B cell (primary cell): Measurements from ENCODE around the gene MED6. TPM values are rescaled to one million over a fixed set of nuclear protein-coding genes. Genes with fewer than 3 reads are reported as not detected.

Source experiments
- ATAC-seq: fragments of 200-7000 bp; cut with Tn5 transposase; one replicate; pipeline ENCODE4 v1.10.0; 2021; ENCODE audit warnings: low read depth, mild to moderate bottlenecking, moderate number of reproducible peaks, moderate library complexity
- CTCF ChIA-PET: fragments of 350-600 bp; sonication (Branson Sonifier 250); formaldehyde crosslinking; loops from one replicate; lab custom pipeline; 2021; ENCODE audit warnings: antibody characterized with exemption, inconsistent platforms; lab: Charles Lee
- POLR2A ChIA-PET: fragments of 350-600 bp; sonication (Branson Sonifier 250); formaldehyde crosslinking; loops from one replicate; lab custom pipeline; 2021; ENCODE audit warnings: antibody characterized with exemption; lab: Charles Lee
- DNase-seq: peaks from one replicate; pipeline ENCODE4 v3.0.0; 2013
- H2AFZ ChIP-seq: 2 replicates; pipeline ENCODE4 v1.6.1; 2012; ENCODE audit warnings: mild to moderate bottlenecking, low read depth, low read length; ENCODE audit not compliant: insufficient read depth, poor library complexity, severe bottlenecking
- H3K27ac ChIP-seq, 2 donors: 1 replicate in 1 of 2; 2 replicates in 1 of 2; pipeline ENCODE4 v1.5.1; 2012 to 2013; ENCODE audit warnings: low read length in 2 of 2, mild to moderate bottlenecking in 2 of 2, moderate library complexity in 1 of 2
- H3K27me3 ChIP-seq, 4 experiments: fragments of 200-600 bp in 1 of 4; sonication (generic) in 1 of 4; replicated peaks in 1 of 4; 1 replicate in 2 of 4; 2 replicates in 2 of 4; pipeline versions ENCODE4 v1.6.1 to v1.7.0; 2013 to 2016; ENCODE audit warnings: low read length in 3 of 4, mild to moderate bottlenecking in 2 of 4, mixed read lengths in 1 of 4, moderate library complexity in 1 of 4; ENCODE audit not compliant: insufficient read depth in 4 of 4, control insufficient read depth in 3 of 4; ENCODE audit errors: control extremely low read depth in 1 of 4
- H3K36me3 ChIP-seq, 2 experiments: replicated peaks in 1 of 2; 1 replicate in 1 of 2; 2 replicates in 1 of 2; pipeline versions ENCODE4 v1.6.1 to v1.7.1; 2013; ENCODE audit warnings: low read length in 1 of 2; ENCODE audit not compliant: insufficient read depth in 2 of 2, control insufficient read depth in 1 of 2; ENCODE audit errors: control extremely low read depth in 1 of 2, extremely low read depth in 1 of 2
- H3K4me1 ChIP-seq, 2 donors: fragments of 200-600 bp in 1 of 2; sonication (generic) in 1 of 2; 1 replicate in 1 of 2; 2 replicates in 1 of 2; pipeline versions ENCODE4 v1.5.1 to v1.6.1; 2013 to 2017; ENCODE audit warnings: low read length in 2 of 2; ENCODE audit not compliant: control insufficient read depth in 2 of 2, insufficient read depth in 2 of 2
- H3K4me2 ChIP-seq: replicated peaks from 2 replicates; pipeline ENCODE3; 2012; ENCODE audit warnings: mild to moderate bottlenecking, low read depth, low read length; ENCODE audit not compliant: poor library complexity, severe bottlenecking
- H3K4me3 ChIP-seq, 5 experiments: fragments of 200-600 bp in 1 of 5; sonication (generic) in 1 of 5; 1 replicate in 3 of 5; 2 replicates in 2 of 5; pipeline versions ENCODE4 v1.5.1 to v1.7.0; 2011 to 2016; ENCODE audit warnings: low read length in 4 of 5, mild to moderate bottlenecking in 4 of 5, low read depth in 2 of 5, control low read depth in 1 of 5, moderate library complexity in 1 of 5; ENCODE audit not compliant: insufficient read depth in 1 of 5; ENCODE audit errors: control extremely low read depth in 1 of 5, extremely low read depth in 1 of 5
- H3K79me2 ChIP-seq: fragments of 200-600 bp; sonication (generic); one replicate; pipeline ENCODE4 v1.6.0; 2016; ENCODE audit warnings: low read length; ENCODE audit not compliant: control insufficient read depth, insufficient read depth
- H3K9ac ChIP-seq: fragments of 200-600 bp; sonication (generic); 2 replicates; pipeline ENCODE4 v1.6.1; 2017; ENCODE audit warnings: mild to moderate bottlenecking, low read length, moderate library complexity
- H3K9me3 ChIP-seq, 3 donors: one replicate each; pipeline versions ENCODE4 v1.6.1 to v1.7.1; 2013; ENCODE audit warnings: low read length in 2 of 3; ENCODE audit not compliant: control insufficient read depth in 2 of 3, insufficient read depth in 1 of 3; ENCODE audit errors: control extremely low read depth in 1 of 3
- H4K20me1 ChIP-seq: 2 replicates; pipeline ENCODE4 v1.6.0; 2012; ENCODE audit warnings: mild to moderate bottlenecking, low read length; ENCODE audit not compliant: insufficient read depth, control insufficient read depth, poor library complexity, severe bottlenecking
- H3K27ac Mint-ChIP-seq: one replicate; pipeline ENCODE4 v1.8.0; 2021; ENCODE audit warnings: mixed read lengths
- H3K27me3 Mint-ChIP-seq: one replicate; pipeline ENCODE4 v1.8.0; 2021; ENCODE audit warnings: mixed read lengths
- H3K4me1 Mint-ChIP-seq: one replicate; pipeline ENCODE4 v1.8.0; 2021; ENCODE audit warnings: mixed read lengths
- H3K4me3 Mint-ChIP-seq: one replicate; pipeline ENCODE4 v1.8.0; 2021; ENCODE audit warnings: mixed read lengths
- H3K9me3 Mint-ChIP-seq: one replicate; pipeline ENCODE4 v1.8.0; 2022; ENCODE audit warnings: mixed read lengths; ENCODE audit not compliant: insufficient read depth
- EZH2 ChIP-seq: IDR thresholded peaks from 2 replicates; pipeline ENCODE4 v1.6.1; 2012; ENCODE audit warnings: borderline replicate concordance, low read depth, mild to moderate bottlenecking, moderate library complexity, low read length; ENCODE audit not compliant: insufficient read depth, poor library complexity, severe bottlenecking
- WGBS: methylation state at CpG from one replicate; pipeline ENCODE4 v1.1.5; 2013; ENCODE audit warnings: missing lambda C conversion rate; ENCODE audit not compliant: insufficient coverage; 5-methylcytosine and 5-hydroxymethylcytosine counted together
- intact Hi-C: fragments of 100-400 bp; cut with micrococcal nuclease; formaldehyde crosslinking; loops from one replicate; pipeline ENCODE4 v1.10.0; 2022
- polyA plus RNA-seq: library from polyadenylated mRNA; depleted of rRNA; stranded (reverse); fragments of >200 nt; gene quantifications from 2 replicates; pipeline ENCODE4 v1.2.3, GENCODE V29; 2012
- total RNA-seq, 2 donors: library from RNA; stranded (reverse); fragments of 120-200 nt in 1 of 2; gene quantifications; 1 replicate in 1 of 2; 2 replicates in 1 of 2; pipeline versions ENCODE4 v1.2.3 to v1.2.4, GENCODE V29; 2013 to 2022
- TF ChIP-seq, protein P1 (sequence below): fragments of 200-600 bp; IDR thresholded peaks from one replicate; pipeline ENCODE4 v1.8.0; 2022; ENCODE audit warnings: antibody characterized with exemption, mild to moderate bottlenecking

The MED6 gene
- total and polyA plus RNA-seq, 2 donors (not counting 1 experiment from before 2014, with no cell fraction given): 30.4 to 71.0 TPM

DNA sequence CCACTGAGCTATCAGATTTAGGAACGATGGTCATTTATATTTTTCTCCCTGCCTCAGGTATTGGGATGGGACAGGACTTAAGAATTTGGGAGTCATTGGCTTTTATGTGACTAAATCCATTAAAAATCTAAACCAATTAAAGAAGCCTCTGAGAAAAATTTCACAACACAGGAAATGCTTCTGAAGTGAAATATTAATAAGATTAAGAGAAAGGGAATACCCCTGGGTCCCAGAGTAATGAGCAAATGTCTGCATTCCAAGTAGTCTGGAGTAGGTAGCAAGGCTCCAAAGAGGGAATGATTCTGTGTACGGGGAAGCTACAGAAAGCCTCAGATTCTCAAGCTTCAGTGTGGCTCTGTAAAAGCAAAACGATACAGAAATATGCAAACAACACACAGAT lies 707 bp upstream of the MED6 start:
- H3K4me3 Mint-ChIP-seq: peak overlapping the region; percentile 99
- 83% methylated on average over 1 of the region's 3 CpGs for WGBS

DNA sequence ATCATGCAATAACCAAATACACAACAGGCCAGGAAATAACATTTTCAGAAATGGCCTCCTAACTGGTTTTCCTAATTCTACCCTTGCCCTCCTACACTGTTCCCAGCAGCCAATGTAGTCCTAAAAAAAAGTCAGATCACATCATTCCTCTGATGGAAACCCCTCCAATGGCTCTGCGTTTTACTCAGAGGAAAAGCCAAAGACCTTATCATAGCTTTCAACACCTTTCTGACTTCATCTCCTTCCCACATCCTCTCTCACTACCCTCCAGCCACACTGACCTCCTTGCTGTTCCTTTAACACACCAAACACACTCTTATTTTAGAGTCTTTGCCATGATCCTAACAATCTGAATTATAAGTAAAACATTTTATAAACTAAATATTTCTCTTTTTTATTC lies 1.1 kb downstream of the MED6 start:
- no peaks in the 10 kb centered on the region for H3K27me3 Mint-ChIP-seq
- H3K9me3 ChIP-seq: no peaks in the 10 kb centered on the region
- H3K9me3 Mint-ChIP-seq: no peaks in the 10 kb centered on the region
- intact Hi-C loops: no loop called here
- H3K27ac Mint-ChIP-seq: no peak overlapping the region
- no peak overlapping the region for H2AFZ ChIP-seq
- H3K79me2 ChIP-seq: peaks cover 59% of the 10 kb centered on the region
- 55% methylated on average over 1 of the region's 1 CpG for WGBS
- peak overlapping the region; percentile 99 for H3K4me3 Mint-ChIP-seq
- DNase-seq: no peak
- peaks cover 27% of the 10 kb centered on the region for H3K4me1 Mint-ChIP-seq
- H3K4me3 ChIP-seq: peak overlapping the region in 1 of 5 experiments; percentile 100
- no peak for ATAC-seq
- H3K4me1 ChIP-seq: peaks cover 25 to 26% of the 10 kb centered on the region in 2 donors
- ChIA-PET POLR2A (interaction anchor here (0.7 to 1.0 kb wide), 2 partner anchors 44 to 114 kb away, joined by 3 to 4 read pairs; no protein-coding TSS in a partner anchor), CTCF (interaction anchor here (1.7 to 2.5 kb wide), 2 partner anchors 114 to 219 kb away, joined by 4 to 12 read pairs; no protein-coding TSS in a partner anchor)
- peaks cover 0 to 27% of the 10 kb centered on the region in 2 experiments for H3K36me3 ChIP-seq
- peak overlapping the region; percentile 90 for H3K4me2 ChIP-seq
- no peak for TF ChIP-seq EZH2
- TF ChIP-seq, protein P1, sequence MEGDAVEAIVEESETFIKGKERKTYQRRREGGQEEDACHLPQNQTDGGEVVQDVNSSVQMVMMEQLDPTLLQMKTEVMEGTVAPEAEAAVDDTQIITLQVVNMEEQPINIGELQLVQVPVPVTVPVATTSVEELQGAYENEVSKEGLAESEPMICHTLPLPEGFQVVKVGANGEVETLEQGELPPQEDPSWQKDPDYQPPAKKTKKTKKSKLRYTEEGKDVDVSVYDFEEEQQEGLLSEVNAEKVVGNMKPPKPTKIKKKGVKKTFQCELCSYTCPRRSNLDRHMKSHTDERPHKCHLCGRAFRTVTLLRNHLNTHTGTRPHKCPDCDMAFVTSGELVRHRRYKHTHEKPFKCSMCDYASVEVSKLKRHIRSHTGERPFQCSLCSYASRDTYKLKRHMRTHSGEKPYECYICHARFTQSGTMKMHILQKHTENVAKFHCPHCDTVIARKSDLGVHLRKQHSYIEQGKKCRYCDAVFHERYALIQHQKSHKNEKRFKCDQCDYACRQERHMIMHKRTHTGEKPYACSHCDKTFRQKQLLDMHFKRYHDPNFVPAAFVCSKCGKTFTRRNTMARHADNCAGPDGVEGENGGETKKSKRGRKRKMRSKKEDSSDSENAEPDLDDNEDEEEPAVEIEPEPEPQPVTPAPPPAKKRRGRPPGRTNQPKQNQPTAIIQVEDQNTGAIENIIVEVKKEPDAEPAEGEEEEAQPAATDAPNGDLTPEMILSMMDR: no peak
- no peaks in the 10 kb centered on the region for H3K27me3 ChIP-seq
- no peak overlapping the region for H3K27ac ChIP-seq
- peaks cover 45% of the 10 kb centered on the region for H4K20me1 ChIP-seq
- H3K9ac ChIP-seq: peak overlapping the region; percentile 100

More for the DNA sequence above, 707 bp upstream of the MED6 start:
- peaks cover 26% of the 10 kb centered on the region for H4K20me1 ChIP-seq
- peak overlapping the region; percentile 62 for H3K9ac ChIP-seq
- no peaks in the 10 kb centered on the region for H3K9me3 ChIP-seq
- peaks cover 41% of the 10 kb centered on the region for H3K79me2 ChIP-seq
- no peaks in the 10 kb centered on the region for H3K27me3 ChIP-seq
- Mint-ChIP-seq H3K27ac (peak overlapping the region; percentile 72), H3K9me3 (no peaks in the 10 kb centered on the region), H3K4me1 (peaks cover 27% of the 10 kb centered on the region), H3K27me3 (no peaks in the 10 kb centered on the region)
- H2AFZ ChIP-seq: peak overlapping the region; percentile 89
- peak; percentile 8 for DNase-seq
- peak overlapping the region; percentile 73 for H3K4me2 ChIP-seq
- H3K4me3 ChIP-seq: peak overlapping the region; percentile 61 to 70 (median 64)
- POLR2A ChIA-PET: interaction anchor here (0.6 to 1.2 kb wide), 5 partner anchors 40 to 213 kb away, joined by 3 to 7 read pairs (median 3); no protein-coding TSS in a partner anchor
- ATAC-seq: no peak
- intact Hi-C loops: loop anchor here (2.0 to 5.0 kb wide), 2 partner anchors 41 to 54 kb away; partner anchors contain the start of gene TTC9
- H3K36me3 ChIP-seq: peaks cover 0 to 8% of the 10 kb centered on the region in 2 experiments
- TF ChIP-seq, protein P1: no peak
- TF ChIP-seq EZH2: no peak
- peaks cover 25 to 26% of the 10 kb centered on the region in 2 donors for H3K4me1 ChIP-seq
- H3K27ac ChIP-seq: peak overlapping the region in 1 of 2 donors; percentile 43
- CTCF ChIA-PET: interaction anchor here (0.6 to 3.3 kb wide), 10 partner anchors 11 to 312 kb away, joined by 3 to 16 read pairs (median 4); partner anchors contain the start of genes MAP3K9 and PCNX1
